Upper lobe of left lung (tissue), 4 donors: ENCODE measurements around the gene TRIM15.

ENCODE experiments used
- CTCF ChIP-seq, 6 experiments: fragments of 450-650 bp in 4 of 6; fragments of 200-600 bp in 2 of 6; sonication (generic) in 2 of 6; IDR thresholded peaks; one replicate each; pipeline ENCODE4 v1.5.1; 2016 to 2019; ENCODE audit warnings: antibody characterized with exemption in 6 of 6
- POLR2AphosphoS5 ChIP-seq, 2 donors: sonication (generic); formaldehyde crosslinking; IDR thresholded peaks; one replicate each; pipeline ENCODE4 v1.5.1; 2017; ENCODE audit warnings: antibody characterized with exemption in 2 of 2

GRCh38 chr6:30202366-30202765 is 39.0 kb downstream of the TRIM15 start:
- TF ChIP-seq CTCF (IDR thresholded peaks at IDR 0.05): no peak
- no peak for TF ChIP-seq POLR2AphosphoS5 (IDR thresholded peaks at IDR 0.05)
